AG20443 (cell line): ENCODE results near the gene TNFAIP6.
A peak's percentile ranks its signal among the peaks of the same experiment; 100 is the strongest.
"Not testable (repeated sequence)": the region's sequence is repeated elsewhere in the genome, so short reads cannot be mapped to it uniquely, and the experiment has no call there.

Source experiments
- DNase-seq: peaks from one replicate; pipeline ENCODE4 v3.0.0; 2012; ENCODE audit warnings: low spot score, mixed read lengths

The TNFAIP6 gene, protein sequence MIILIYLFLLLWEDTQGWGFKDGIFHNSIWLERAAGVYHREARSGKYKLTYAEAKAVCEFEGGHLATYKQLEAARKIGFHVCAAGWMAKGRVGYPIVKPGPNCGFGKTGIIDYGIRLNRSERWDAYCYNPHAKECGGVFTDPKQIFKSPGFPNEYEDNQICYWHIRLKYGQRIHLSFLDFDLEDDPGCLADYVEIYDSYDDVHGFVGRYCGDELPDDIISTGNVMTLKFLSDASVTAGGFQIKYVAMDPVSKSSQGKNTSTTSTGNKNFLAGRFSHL

GRCh38 chr2:151357359-151357758 is at the start of gene TNFAIP6:
Gene TNFAIP6, plus strand, starts transcription at chr2:151357592. Its CDS starts 75 bp downstream, at chr2:151357667.
- peak; percentile 83 for DNase-seq

GRCh38 chr2:151310313-151310712 is 47.1 kb upstream of the TNFAIP6 start:
- DNase-seq: not testable (repeated sequence)

- DNase-seq: not testable (repeated sequence)
These were observed 45.0 kb upstream of the TNFAIP6 start for GRCh38 chr2:151312440-151312839.

DNA sequence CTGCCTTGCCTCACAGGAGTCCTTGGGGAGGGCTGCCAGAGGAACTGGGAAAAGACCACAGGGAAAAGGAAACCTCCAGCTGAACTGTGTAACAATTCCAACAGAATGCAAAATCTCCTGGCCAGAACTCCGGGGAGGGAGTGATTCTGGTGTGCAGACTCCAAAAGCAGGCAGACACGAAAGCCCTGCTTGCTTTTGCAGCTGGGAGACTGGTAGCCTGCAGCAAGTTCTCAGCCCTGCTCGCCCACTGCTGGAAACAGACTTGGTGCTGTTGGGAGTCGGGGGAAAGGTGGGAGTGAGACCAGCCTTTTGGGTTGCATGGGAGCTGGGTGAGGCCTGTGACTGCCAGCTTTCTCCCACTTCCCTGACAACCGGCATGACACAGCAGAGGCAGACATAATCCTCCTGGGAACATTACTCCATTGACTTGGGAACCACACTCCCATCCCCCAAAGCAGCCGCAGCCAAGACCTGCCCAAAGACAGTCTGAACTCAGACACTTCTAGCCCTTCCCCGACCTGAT is 42.0 kb upstream of the TNFAIP6 start:
- DNase-seq: peak; percentile 54

GRCh38 chr2:151325581-151326095 is 31.8 kb upstream of the TNFAIP6 start:
- no peak for DNase-seq

DNA sequence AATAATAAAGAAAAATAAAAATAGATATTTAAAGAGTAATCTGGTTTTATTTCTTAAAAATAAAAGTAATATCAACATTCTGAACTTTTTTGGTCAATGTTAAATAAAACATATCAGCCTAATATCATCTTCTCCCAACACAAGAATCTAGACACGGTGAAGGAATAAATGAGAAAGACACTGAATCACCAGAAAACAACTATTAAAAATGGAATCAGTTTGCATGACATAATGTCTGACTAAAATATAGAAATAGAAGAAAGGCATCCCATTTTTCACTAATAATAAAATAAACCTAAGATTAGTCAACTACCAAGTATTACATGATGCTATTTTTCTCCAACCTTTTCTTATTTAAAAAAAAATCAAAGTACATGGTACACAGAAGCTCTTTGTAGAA is 30.8 kb upstream of the TNFAIP6 start:
- no peak for DNase-seq

DNA sequence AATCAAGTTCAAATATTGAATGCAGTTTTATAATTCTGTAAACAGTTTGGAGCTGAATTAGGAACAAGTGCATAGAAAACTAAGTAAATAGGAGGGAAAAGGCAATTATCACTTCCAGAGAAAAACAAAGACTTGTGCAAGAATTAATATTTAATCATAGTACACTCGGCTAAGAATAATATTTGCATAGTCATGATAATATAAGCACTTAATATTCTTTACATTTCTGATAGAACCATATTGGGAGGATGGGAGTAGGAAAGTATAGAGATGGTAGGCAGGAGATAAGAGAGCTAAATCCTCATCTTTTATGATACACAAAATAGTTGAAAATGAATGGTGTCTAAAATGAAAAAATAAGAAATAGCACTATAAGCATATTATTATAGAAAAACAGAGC is 27.4 kb upstream of the TNFAIP6 start:
- no peak for DNase-seq

DNA sequence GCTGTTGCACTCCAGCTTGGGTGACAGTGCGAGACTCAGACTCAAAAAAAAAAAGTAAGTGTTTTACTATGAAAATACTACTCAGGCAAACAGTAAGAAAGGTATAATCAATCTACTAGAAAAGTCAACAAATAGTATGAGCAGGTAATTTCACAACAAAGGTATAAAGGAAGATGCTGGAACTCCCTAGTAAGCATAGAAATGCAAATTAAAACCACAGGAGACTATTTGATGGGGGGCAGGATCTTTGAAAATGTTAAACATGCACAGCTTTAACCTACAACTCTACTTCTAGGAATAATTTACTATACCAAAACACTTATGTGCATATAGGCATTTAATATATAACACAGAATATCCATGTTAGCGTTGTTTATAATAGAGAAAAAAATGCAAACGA is 24.3 kb upstream of the TNFAIP6 start:
- no peak for DNase-seq

DNA sequence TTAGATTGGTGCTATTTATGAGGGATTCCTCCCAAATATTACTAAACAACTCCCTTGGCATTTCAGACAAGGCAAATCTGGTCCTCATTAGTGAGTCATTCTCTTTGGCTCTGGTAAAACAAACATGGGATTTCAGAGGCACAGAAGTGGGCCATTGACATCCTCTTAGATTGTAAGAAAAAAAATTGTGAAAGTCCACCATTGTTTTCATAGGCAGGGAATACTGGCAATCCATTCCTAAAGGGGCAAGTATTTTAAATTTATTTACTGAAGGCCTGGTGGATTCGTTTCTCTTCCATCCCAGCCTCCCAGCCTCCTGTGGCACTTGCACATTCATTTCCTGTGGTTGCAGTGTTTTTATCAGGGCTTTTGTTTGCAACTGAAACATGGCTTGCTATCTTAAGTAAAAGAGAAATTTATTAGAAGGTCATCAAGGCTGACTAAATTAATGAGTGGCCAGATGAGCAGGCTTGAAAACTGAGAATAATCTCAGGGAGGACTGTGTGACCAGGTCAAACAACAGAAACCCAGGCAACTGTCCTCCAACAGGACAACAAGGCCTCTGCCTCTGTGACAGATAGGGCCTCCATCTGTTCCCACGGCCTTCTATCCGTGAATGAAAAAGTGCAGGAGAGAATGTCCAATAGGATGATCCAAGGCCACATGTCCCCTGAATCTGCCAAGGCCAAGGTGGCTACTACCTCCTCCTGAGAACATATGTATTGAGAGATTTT is 23.1 kb upstream of the TNFAIP6 start:
- DNase-seq: peak; percentile 83

DNA sequence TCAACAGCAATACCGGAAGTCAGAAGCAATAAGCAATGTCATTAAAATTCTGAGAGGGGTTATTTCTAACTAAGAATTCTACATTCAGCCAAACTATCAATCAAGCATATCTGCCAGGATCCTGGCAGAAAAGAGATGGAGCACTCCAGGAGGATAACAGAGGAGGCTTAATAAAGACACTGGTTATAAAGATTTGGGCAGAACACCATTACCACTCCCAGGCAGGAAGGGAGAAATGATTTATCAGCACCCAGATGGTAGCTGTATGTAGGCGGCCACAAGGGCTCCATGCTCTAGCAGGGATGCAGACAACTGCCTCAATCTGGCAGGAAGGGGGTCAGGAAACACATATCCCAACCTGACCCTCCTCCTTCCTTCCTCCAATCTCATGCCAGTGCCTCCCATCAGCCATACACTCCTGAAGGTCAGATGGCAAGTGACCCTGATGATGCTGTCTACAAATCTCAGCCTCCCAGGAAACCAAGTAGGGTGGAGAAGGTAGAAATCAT is 20.5 kb upstream of the TNFAIP6 start:
- no peak for DNase-seq

GRCh38 chr2:151337643-151338042 is 19.7 kb upstream of the TNFAIP6 start:
- no peak for DNase-seq

DNA sequence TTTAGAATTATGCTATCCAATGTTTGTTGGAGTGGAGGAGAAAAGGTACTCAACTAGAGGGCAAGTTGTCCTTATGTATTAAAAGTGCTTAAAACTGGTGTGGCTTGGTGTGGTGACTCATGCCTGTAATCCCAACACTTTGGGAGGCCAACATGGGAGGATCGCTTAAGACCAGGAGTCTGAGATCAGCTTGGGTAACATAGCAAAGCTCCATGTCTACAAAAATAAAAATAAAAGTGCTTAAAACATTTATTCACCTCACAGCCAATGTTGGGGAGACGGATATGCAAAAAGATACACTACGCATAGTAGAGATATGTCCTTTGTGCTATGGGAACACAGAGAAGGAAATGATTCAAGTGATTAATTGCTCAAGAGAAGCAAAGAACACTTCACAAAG is 19.3 kb upstream of the TNFAIP6 start:
- DNase-seq: no peak

DNA sequence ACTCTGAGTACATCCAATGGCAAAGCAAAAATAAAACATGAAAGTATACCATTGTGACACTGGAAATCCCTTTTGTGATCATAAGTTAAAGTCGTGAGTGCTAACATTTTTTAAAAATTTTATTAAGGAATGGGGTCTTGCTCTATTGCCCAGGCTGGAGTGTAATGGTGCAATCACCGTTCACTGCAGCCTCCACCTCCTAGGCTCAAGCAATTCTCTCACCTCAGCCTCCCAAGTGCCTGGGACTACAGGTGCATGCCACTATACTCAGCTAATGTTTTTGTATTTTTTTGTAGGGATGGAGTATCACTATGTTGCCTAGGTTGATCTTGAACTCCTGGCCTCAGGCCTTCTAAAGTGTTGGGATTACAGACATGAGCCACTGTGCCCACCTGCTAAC is 14.3 kb upstream of the TNFAIP6 start:
- no peak for DNase-seq

DNA sequence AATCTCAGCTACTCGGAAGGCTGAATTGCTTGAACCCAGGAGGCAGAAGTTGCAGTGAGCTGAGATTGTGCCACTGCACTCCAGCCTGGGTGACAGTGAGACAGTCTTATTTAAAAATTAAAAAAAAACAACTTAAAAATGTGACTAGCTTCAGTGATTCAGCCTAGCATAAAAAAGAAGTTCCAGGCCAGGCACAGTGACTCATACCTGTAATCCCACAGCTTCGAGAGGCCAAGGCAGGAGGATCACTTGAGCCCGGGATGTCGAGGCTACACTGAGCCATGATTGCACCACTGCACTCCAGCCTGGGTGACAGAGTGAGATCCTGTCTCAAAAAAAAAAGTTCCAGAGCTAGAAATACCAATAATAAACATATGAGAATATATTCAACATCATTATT is 13.2 kb upstream of the TNFAIP6 start:
- not testable (repeated sequence) for DNase-seq

GRCh38 chr2:151344906-151345305 is 12.5 kb upstream of the TNFAIP6 start:
- DNase-seq: no peak

DNA sequence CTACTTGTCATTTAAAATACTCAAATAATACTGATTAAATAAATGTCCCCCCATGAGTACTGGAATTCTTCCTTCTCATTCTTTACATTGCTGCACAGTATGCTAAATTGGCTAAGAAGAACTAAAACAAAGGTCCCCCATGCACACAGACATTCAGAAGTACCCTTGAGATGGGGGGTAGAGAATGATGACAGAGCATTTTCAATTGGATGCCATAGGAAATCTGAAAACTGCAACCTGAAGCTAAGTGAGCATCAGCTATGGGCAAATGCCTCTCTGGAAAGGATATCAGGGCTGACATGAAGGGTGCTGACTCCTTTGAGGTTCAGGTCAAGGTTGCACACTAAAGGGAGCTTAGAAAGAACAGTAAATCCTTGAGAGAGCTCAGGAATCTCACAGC is 10.1 kb upstream of the TNFAIP6 start:
- DNase-seq: no peak

GRCh38 chr2:151347906-151348305 is 9.5 kb upstream of the TNFAIP6 start:
- DNase-seq: no peak

DNA sequence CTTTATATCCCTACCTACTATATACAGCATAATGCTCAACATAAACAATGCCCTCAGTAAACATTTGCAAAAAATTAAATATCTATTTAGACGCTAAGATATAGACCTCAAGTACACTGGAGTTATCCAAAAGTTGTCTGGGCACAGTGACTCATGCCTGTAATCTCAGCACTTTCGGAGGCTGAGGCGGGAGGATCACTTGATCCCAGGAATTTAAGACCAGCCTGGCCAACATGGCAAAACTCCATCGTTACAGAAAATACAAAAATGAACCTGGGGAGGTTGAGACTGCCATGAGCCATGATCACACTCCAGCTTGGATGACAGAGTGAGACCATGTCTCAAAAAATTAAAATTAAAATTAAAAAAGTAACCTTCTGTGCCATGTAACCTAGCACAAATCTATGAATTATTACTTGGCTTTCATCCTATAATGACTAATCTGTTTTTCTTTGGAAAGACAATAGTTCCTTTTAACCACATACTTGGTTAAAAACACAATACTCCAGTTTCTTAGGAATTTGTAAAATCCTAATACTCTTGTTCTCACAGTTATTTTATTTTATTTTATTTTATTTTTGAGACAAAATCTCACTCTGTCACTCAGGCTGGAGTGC is 6.7 kb upstream of the TNFAIP6 start:
- peak; percentile 30 for DNase-seq

- DNase-seq: no peak
These were observed 3.4 kb upstream of the TNFAIP6 start for GRCh38 chr2:151353995-151354394.

DNA sequence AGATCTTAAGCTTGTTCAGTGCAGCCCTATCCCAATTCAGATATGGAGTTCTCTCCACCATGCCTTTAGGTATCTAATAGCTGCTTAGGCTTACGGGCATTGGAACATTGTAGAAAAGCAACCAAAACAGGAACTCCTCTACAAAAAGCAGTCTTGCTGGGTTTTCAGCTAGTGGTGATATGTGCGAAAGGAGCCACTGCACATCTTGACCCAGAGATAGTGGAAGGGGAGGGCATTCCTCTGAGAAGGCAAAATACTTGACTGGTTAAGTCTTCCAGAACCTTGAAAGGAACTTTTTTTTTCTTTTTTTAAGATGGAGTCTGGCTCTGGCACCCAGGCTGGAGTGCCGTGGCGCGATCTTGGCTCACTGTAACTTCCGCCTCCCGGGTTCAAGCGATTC is 2.6 kb upstream of the TNFAIP6 start:
- DNase-seq: no peak

DNA sequence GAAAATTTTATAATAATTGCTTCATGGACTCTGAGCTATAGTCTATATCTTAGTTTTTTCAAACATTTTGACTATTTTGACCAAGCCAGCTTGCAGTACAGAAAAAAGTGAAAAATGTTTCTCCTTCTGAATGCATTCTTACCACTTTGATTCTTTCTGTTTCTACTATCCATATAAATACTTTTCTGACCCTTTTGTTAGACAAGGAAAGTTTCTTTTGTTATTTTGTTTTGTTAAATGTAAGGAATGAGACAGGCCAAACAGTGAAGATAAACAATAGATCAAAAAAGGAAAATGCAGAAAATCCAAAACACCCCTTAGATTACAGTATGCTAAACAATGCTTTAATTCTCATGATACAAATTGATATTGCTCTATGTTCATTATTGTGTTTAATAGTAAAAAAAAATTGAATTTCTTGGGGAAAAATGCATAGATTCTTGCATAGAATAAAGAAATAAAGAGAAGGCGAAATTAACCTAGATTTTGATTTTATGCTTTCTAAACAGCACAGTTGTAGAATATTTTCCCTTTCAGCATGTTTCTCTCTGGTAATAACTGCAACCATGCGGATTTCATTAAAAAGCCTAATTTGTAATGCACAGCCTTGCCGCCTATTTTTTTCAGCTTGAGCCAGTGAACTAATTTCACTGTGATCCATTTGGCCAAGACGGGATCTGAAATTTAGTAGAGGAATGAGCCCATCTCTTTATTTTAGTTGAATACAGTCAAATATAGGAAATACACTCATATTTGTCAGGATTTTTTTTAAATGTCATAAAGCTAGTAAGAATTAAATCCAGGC is 976 bp downstream of the TNFAIP6 start:
- no peak for DNase-seq
